Measurements from ENCODE around the gene RIMBP2.

Gene RIMBP2

DNA sequence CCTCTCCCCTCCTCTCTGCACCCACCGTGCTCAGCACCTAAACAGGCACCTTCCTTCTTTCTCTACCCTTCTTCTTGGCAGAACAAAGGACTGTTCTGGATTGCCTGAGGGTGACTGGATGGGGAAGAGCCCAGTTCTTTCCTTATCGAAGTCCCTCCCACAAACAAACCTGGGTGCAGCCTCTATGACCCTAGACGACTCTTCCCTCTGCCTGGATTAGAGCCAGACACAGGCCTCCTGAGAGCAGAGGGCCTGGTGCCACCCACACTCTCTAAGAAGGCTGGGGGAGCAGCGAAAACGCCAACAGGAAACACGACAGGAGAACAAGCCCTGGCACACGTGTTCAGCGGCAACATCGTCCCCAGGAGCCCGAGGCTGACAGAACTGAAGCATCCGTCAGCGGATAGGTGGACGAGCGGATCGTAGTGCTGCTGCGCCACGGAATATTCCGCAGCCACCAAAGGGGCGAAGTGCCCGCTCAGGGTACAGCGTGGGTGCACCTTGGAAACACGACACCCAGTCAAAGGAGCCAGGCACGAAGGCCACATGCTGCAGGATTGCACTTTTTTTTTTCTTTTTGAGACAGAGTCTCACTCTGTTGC lies 38.0 kb downstream of the RIMBP2 start:
- DNase-seq, result no peak

GRCh38 chr12:130675791-130676190 lies 40.3 kb downstream of the RIMBP2 start:
- DNase-seq, result no peak

- DNase-seq, result no peak
Measured at GRCh38 chr12:130675121-130675520, 41.0 kb downstream of the RIMBP2 start.

GRCh38 chr12:130674676-130675075 lies 41.4 kb downstream of the RIMBP2 start:
- no peak for DNase-seq

GRCh38 chr12:130673036-130673705 lies 42.9 kb downstream of the RIMBP2 start:
- DNase-seq, result no peak

DNA sequence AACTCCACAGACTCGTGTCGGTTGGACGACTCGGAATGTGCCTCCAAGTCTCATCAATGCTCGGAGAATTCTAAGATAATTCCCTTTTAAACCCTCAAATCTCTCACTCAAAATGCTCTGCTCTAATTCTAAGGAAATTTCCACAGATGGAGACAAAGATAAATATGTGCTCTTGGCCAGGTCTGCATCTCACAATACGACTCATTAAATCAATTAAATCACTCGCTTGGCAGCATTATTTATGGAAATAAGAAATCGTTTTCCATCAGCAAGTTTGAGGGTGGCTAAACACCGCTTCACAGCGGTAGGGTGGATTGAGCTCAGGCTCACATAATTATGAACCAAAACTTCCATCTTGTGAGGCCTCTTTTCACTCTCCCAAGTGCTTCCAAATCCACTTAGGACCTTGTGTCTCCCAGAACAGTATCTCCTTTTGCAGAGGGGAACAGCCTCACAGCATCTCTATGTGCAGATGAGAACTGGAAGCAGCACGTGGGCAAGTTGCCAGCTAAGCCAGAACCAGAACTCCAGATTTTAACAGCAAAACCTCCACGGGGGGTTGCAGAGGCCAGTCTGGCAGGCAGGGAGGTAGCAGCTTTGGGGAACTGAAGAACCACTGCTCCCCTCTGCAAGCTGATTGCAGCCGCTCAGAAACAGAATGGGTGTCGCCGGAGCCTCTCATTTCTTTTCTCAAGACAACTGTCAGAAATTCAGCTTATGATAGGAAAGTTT lies 43.8 kb downstream of the RIMBP2 start:
- DNase-seq, result no peak

DNA sequence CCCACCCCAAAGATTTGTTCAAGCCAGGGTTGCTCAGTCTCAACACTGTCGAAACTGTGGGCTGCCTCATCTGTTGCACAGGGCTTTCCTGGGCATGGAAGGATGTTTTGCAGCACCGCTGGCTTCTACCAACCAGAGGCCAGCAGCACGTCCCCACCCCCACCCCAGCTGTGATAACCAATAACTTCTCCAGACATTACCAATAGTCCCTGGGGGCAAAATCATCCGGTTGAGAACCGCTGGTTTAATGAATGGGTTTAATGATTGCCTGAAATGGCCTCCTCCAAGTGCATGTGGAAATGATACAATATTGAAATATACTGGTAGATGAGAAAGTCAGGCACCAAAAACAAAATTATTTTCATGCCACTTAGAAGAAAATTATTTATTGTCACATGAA lies 44.5 kb downstream of the RIMBP2 start:
- DNase-seq, result no peak

GRCh38 chr12:130669797-130670196 lies 46.3 kb downstream of the RIMBP2 start:
- no peak for DNase-seq

- DNase-seq, result no peak
Measured at GRCh38 chr12:130669205-130669557, 46.9 kb downstream of the RIMBP2 start.

- no peak for DNase-seq
Measured at GRCh38 chr12:130668286-130669204, 47.6 kb downstream of the RIMBP2 start.

DNA sequence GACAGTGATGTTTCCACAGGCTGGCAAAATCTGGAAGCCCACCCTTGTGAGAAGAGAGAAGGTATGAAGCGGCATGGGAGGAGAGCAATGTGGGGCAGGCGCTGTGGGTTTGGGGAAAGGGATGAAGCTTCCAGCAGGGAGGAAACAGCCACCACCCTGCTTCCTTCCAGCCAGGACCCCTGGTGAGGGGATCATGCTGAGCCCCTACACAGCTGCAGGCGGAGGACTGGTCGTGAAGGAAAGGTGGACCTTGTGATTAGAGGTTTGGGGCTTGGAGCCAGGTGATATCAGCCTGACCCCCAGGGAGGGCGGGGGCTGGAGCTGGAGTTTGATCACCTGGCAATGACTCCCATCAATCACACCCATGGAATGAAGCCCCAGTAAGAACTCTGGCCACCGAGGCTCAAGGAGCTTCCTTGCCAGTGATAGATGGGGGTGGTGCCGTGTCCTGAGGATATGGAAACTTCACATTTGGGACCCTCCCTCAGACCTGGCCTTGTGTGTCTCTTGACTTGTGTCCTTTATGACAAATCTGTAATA lies 48.6 kb downstream of the RIMBP2 start:
- DNase-seq, result no peak

DNA sequence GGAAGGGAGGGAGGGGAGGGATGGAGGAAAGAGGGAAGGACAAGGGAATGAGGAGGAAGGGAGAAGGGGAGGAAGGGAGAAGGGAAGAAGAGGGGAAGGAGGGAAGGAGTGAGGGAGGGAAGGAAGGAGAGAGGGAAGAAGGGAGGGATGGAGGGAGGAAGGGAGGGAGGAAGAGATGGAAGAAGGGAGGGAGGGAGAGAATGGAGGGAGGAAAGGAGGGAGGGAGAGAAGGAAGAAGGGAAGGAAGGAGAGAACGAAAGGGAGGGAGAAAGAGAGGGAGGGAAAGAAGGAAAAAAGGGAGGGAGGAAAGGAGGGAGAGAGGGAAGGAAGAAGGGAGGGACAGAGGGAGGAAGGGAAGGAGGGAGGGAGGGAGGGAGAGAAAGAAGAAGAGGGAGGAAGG lies 49.5 kb downstream of the RIMBP2 start:
- DNase-seq, result no peak

- DNase-seq, result no peak
Measured at GRCh38 chr12:130665753-130666152, 50.3 kb downstream of the RIMBP2 start.

- DNase-seq, result no peak
Measured at GRCh38 chr12:130664772-130665171, 51.3 kb downstream of the RIMBP2 start.

- DNase-seq, result no peak
Measured at GRCh38 chr12:130664252-130664651, 51.8 kb downstream of the RIMBP2 start.

- DNase-seq, result no peak
Measured at GRCh38 chr12:130663514-130663913, 52.6 kb downstream of the RIMBP2 start.

GRCh38 chr12:130661486-130662255 lies 54.4 kb downstream of the RIMBP2 start:
- no peak for DNase-seq

- DNase-seq, result no peak
Measured at GRCh38 chr12:130661059-130661458, 55.0 kb downstream of the RIMBP2 start.

- DNase-seq, result no peak
Measured at GRCh38 chr12:130658145-130658911, 57.8 kb downstream of the RIMBP2 start.

- no peak for DNase-seq
Measured at GRCh38 chr12:130656411-130656810, 59.7 kb downstream of the RIMBP2 start.

DNA sequence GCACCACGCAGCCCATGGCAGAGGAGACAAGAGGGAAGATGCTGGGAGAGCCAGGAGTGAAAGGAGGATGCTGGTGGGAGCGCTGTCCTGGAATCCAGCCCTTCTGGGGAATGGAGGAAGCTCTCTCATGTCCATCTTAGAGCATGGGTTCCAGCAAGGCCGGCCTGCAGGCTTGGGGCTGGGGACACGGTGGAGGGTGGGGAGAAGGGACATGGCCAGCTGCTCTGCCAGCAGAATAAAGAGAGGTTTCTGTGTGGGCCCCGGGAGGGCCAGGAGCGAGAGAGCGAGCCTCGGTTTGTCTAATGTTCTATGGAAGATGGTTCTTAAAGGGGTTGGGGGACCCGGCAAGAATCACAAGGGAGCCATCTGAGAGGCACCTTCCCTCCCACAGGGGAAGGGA lies 60.2 kb downstream of the RIMBP2 start:
- no peak for DNase-seq
